HG02840 (cell line): Measurements from ENCODE around the gene OPRL1.
"Not testable (repeated sequence)": the region's sequence is repeated elsewhere in the genome, so short reads cannot be mapped to it uniquely, and the experiment has no call there.

ENCODE experiments used
- ATAC-seq: cut with Tn5 transposase; IDR thresholded peaks from one replicate; pipeline ENCODE4 v1.9.1; 2021; ENCODE audit warnings: mild to moderate bottlenecking, moderate library complexity, moderate number of reproducible peaks; ENCODE audit not compliant: unreplicated experiment, low FRiP score

OPRL1 gene

DNA sequence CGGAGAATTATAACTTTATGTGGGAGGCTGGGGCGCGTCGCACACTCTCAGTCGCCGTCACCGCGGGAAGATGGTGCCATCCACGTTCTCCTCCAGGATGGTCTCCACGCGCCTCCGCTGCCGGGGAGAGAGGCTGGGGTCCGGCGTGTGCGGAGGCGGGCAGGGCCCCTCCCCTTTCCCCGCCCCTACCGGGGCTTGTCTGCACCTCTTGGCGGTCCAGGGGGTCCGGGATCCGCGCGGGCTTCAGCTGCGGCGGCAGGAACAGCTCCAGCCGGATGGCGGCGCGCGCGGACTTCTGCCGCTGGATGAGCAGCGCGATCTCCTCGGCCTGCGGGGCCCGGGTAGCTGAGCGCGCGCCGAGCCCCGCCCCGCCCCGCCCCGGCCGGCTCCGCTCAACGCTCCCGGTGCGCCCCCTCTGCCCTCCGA, 3.5 kb downstream of the OPRL1 start:
- ATAC-seq: no peak

DNA sequence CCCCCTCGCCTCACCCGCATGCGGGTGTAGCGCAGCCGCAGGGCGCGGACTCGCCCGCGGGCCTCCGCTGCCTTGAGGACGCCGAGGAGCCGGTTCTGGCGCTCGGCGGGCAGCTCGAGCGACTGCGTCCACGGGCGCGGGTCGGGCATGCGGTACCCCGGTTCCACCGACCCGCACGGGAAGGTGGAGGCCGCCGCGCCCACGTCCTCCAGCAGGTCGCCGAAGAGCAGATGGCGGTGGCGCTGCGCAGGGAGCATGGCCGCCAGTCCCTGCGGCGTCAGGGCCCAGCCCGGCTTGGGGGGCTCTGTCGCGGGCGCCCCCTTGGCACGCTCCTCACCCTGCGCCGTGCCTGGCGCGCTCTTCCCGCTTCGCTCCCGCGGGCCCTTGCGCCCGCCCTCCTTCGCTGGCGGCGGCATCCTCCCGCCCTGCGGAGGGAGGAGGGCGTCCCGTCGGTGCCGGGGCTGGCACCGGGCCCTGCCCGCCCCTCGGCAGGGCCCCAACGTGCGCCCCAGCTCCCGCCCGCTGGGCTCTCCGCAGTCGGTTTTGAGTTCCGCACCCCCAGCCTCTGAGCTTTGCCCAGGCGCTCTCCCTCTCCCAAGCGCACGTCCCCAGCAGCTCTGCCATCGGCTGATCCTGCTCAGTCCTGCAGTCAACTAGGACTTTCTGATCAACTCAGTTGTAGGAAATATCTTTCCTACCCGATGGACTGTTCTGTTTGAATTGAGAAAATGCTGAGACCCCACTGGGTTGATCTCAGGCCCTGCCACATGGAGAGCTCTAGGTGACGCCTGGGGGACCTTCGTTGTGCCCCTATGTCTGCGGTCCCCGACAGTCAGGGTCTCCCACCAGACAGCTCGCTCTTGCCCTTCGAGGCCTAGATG, 4.2 kb downstream of the OPRL1 start, which contains the start of gene LKAAEAR1:
LKAAEAR1 (minus strand) TSS at position 595 of the 881 bp plus-strand sequence; CDS start at position 416, 179 bp downstream.
- no peak for ATAC-seq

DNA sequence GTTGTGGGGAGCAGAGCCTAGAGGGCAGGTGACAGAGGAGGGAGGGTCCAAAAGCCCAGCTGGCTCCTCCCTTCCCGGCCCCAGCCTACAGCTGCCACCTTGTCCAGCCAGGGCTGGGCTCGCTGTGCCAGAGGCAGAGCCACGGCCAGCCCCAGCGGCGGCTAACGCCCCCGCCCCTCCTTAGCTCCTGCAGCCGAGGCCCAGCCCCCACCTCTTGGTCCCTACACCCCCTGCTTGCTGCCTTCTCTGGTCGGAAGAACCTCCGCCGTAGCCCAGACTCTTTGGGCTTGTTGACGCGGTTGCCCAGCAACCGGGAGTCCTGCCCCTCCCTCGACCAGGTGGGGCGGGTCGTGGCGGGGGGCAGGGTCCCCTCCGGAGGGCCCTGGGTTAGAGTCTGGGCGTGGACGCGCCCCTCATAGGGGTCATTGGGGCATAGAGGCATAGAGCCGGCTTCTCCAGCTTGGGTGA, 4.8 kb downstream of the OPRL1 start:
- no peak for ATAC-seq

DNA sequence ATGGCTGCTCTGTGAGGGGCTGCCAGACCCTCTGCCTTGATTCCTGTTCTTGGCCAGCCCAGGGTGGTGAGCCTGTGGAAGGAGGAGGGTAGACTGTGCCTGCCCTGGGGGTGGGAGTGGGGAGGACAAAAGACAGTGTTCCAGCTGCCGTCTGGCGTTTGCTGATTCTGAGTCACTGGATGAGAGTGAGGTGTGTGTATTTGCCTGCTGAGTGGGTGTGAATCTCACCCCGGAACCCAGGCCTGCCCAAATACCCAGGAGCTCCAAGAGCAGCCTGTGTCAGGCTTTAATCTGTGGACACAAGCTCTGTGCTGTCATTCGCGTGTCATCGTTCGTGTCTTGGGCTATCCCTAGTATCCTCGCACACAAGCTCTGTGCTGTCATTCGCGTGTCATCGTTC, 6.9 kb downstream of the OPRL1 start:
- no peak for ATAC-seq

DNA sequence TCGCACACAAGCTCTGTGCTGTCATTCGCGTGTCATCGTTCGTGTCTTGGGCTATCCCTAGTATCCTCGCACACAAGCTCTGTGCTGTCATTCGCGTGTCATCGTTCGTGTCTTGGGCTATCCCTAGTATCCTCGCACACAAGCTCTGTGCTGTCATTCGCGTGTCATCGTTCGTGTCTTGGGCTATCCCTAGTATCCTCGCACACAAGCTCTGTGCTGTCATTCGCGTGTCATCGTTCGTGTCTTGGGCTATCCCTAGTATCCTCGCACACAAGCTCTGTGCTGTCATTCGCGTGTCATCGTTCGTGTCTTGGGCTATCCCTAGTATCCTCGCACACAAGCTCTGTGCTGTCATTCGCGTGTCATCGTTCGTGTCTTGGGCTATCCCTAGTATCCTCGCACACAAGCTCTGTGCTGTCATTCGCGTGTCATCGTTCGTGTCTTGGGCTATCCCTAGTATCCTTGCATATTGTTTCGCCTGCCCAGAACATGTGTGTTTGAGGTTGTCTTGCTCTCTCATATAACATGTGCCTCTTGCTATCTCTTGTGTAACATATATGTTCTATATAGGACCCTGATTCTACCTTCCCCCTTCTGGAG, 7.4 kb downstream of the OPRL1 start:
- not testable (repeated sequence) for ATAC-seq

DNA sequence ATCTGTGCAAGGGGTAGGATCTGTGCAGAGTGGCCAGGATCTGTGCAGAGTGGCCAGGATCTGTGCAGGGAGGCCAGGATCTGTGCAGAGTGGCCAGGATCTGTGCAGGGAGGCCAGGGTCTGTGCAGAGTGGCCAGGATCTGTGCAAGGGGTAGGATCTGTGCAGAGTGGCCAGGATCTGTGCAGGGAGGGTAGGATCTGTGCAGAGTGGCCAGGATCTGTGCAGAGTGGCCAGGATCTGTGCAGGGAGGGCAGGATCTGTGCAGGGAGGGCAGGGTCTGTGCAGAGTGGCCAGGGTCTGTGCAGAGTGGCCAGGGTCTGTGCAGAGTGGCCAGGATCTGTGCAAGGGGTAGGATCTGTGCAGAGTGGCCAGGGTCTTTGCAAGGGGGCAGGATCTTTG, 8.7 kb downstream of the OPRL1 start:
- ATAC-seq: not testable (repeated sequence)

DNA sequence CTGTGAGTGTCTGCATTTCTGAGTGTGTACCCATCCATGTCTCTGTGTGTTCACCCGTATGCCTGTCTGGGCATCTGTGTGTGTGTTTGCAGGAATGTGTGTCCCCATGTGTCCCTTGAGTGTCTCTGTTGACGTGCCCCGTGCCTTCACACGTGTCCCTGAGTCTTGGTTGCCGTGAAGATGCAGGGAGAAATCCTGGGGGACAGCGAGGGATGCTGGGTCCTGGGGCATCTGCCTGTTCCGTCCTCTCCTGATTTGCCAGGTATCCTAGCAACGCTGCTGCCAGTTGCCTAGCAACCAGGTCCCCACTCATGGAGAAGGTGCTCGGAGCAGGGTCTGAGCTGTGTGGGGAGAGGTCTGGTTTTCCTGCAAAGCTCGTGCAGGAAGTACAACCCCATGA, 10.3 kb downstream of the OPRL1 start:
- no peak for ATAC-seq

DNA sequence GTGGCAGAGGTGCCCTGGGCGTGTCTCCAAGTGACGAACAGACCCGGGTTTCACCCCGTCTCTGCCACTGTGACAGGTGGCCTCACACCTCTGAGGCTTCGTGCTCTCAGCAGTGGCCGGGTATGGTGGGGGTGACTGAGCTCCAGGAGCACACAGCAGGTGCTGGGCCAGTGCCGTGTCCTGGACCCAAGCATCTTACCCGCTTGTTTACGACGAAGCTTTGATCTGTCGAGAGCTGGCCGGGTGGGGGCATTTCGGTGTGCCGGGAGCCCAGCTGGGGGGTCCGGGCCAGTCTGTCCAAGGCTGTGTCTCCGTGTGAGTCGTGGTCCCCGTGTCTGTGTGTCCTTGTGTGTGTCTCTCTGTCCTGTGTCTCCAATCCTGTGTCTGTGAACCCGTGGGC, 11.5 kb downstream of the OPRL1 start:
- ATAC-seq: no peak

DNA sequence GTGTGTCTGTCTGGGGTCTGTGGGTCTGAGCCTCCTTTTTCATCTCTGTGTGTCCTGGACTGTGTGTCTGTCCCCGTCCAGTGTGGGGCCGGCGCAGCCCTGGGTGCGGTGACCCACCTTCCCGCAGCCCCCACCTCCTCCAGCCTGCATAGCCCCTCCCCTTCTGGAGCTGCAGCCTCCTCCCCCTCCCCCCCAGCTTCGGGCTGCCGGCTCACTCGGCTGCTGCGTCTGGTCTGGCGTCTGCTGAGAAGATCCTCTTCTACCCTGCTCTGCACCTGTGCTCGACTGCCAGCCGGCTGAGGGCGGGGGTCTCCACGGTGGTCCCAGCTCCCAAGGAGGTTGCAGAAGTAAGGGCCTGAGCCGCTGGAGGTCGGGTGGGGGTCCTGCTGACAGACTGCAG, 11.9 kb downstream of the OPRL1 start:
- ATAC-seq: no peak

DNA sequence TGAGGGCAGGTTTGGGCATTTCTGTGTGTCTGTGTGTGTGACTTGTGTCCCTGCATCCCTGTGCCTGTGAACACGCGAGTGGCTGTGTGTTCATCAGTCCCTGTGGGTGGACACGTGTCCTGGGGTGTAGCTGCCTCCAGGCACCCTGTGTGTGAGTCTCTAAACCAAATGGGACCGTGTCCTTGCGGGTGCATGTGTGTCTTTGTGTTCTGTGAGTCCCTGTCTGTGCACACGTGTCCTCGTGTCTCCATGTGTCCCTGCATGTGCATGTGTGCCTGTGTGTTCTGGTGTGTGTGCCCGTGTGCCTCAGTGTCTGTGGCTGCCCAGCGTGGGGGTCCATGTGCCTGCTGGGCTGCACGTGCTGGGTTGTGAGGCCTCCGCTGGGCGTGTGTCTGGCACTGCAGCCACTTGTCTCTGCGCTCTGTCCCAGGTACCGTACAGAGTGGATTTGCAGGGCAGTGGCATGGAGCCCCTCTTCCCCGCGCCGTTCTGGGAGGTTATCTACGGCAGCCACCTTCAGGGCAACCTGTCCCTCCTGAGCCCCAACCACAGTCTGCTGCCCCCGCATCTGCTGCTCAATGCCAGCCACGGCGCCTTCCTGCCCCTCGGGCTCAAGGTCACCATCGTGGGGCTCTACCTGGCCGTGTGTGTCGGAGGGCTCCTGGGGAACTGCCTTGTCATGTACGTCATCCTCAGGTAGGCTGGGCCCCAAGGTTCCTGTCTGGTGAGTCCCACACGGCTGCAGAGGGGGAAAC, 12.6 kb downstream of the OPRL1 start:
- no peak for ATAC-seq

DNA sequence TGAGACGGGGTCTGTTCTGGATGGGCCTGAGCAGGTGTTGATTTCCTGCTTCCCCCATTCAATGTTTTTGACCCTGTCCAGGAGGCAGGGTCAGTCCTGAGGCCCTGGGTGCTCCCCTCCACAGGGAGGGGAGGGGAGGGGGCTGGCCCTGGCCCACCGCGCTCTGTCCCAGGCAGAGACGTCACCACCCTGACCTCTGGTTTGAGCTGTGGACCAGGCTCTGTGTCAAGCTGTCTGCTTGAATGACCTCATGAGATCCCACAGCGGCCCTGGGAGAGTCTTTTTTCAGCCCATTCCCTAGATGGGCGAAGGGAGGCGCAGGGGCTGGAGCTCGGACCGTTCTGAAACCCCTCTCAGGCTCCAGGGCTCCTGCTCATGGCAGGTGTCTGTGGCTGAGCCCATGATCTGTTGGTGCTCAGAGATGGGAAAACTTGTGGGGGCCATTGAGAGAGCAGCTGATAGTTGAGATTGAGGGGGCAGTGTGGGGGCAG, 13.2 kb downstream of the OPRL1 start:
- ATAC-seq: no peak

DNA sequence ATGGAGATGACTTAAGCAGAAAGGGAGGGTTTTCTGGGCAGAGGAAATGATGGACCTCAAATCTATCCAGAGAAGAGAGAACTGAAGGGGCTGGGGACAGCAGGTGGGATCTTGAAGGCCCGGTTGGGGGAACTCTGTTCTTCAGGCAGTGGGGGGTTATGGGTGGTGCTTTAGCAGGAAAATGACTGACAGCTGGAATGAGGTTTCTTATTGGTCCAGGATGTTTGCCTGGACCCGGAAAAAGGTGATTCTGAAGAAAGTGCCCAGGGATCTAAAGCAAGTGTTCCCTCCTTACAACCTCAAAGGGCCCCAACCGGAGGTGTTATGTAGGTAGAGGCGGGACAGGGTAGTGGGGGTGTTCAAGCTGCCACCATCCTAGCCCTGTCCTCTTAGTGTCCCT, 15.6 kb downstream of the OPRL1 start:
- no peak for ATAC-seq

DNA sequence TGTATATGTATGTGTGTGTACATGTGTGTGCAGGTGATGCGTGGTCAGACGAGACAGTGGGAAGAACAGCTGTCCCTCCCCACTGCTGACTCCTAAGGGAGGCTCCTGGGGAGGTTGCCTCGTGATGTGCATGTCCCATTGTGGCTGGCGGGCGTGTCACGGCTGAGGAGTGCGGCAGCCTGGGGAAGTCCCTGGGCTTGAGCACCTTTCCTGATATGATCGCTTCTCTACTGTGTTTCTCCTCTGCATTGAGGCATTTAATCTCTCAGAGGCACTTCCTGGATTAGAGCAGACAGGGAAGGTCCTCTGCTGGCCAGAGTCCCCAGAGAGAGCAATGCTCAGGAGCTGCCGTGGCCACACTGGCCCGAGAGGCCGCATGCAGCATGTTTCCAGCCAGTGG, 16.0 kb downstream of the OPRL1 start:
- ATAC-seq: no peak

DNA sequence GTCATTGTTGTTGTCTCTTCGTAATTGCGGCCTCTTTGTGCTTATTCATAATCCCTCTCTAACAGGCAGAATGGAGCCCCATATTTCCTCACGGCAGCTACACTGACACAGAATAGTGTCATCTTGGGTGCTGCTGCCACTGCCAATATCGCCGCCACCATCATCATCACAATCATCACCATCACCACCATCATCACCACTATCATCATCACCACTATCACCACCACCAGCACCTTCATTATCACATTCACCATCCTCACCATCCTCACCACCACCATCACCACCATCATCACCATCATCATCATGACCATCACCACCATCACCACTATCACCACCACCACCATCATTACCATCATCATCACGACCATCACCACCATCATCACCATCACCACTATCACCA, 16.7 kb downstream of the OPRL1 start:
- ATAC-seq: no peak

DNA sequence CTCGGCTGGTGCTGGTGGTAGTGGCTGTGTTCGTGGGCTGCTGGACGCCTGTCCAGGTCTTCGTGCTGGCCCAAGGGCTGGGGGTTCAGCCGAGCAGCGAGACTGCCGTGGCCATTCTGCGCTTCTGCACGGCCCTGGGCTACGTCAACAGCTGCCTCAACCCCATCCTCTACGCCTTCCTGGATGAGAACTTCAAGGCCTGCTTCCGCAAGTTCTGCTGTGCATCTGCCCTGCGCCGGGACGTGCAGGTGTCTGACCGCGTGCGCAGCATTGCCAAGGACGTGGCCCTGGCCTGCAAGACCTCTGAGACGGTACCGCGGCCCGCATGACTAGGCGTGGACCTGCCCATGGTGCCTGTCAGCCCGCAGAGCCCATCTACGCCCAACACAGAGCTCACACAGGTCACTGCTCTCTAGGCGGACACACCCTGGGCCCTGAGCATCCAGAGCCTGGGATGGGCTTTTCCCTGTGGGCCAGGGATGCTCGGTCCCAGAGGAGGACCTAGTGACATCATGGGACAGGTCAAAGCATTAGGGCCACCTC, 18.7 kb downstream of the OPRL1 start:
- no peak for ATAC-seq

DNA sequence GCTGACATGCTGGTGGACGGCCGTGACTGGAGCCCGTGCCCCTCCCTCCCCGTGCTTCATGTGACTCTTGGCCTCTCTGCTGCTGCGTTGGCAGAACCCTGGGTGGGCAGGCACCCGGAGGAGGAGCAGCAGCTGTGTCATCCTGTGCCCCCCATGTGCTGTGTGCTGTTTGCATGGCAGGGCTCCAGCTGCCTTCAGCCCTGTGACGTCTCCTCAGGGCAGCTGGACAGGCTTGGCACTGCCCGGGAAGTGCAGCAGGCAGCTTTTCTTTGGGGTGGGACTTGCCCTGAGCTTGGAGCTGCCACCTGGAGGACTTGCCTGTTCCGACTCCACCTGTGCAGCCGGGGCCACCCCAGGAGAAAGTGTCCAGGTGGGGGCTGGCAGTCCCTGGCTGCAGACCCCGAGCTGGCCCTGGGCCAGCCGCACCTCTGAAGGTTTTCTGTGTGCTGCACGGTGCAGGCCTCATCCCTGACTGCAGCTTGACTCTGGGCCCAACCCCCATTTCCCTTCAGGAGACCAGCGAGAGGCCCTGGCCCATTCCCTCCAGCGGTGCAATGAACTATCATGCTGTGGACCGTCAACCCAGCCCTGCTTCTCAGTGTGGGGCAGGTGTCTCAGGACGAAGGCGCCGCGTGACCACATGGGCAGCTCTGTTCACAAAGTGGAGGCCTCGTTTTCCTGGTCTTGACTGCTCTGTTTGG, 19.4 kb downstream of the OPRL1 start:
- ATAC-seq: no peak

DNA sequence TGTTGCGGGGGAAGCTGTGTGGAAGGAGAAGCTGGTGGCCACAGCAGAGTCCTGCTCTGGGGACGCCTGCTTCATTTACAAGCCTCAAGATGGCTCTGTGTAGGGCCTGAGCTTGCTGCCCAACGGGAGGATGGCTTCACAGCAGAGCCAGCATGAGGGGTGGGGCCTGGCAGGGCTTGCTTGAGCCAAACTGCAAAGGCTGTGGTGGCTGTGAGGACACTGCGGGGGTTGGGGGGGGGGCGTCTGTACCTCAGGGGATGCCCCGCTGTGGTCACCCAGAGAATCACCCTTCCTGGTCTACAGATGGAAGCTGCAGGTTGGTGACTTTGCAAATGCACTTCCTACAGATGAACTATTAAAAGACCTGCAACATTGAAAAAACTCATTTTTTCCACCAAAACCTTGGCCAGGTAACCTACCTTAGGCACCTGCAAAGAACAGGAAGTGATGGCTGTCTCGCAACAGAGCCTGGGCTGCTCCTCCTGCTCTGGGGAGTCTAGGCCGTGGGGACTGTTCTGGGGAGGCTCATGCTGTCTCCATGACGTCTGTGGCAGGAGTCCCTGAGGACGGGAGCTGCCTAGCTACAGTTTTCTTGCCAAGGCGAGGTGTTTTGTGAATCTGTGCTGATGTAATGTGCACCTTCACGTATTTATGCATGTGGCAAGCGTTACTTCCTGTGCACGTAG, 20.1 kb downstream of the OPRL1 start:
- ATAC-seq: no peak

DNA sequence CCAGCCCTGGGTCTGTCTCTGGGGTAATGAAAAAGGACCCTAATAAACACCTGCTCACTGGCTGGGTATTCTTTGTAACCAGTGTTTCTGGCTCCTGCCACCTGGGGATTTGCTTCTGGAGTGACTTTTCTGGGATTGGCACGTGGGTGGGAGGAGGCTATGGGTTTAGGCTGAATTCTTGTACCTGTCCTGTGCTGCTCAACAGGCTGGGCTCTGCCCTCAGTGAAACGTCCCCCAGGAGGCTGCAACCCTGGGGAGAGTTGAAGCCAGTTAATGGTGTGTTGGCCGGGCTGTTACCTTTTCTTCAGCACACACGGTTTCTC, 20.6 kb downstream of the OPRL1 start:
- ATAC-seq: no peak

DNA sequence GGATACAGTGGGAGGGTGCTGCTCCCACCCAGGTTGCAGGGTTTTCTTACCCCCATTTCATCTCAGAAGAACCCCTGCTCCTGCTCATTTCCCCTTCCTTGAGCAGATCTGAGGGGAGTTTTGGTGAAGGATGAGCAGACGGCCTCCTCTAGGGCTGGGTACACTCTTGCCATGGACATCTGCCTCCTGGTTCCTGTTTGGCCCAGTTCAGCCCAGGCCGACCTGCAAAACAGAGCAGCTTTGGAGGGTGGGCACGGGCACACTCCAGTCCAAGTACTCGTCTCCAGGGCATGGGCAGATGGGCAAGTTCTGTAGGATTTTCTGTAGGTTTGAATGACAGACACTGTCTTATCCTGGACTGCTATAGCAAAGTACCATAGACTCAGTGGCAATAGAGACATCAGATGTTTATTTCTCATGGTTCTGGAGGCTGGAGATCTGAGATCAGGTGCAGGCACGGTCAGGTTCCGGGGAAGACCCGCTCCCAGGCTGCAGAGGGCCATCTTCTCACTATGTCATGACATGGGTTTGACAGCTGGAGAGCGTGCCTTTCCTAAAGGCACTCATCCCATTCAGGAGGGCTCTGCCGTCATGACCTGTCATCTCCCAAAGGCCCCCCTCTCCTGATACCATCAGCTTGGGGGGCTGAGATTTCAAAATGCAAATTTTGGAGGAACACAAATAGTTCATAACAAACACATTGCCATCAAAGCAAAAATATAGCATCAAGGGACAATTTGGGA, 21.2 kb downstream of the OPRL1 start:
- no peak for ATAC-seq
